Neural cell (in vitro differentiated cells): ENCODE results near the gene PRF1. TPM values are rescaled to one million over a fixed set of nuclear protein-coding genes. Genes with fewer than 3 reads are reported as not detected.

Experiments
- H2AFZ ChIP-seq: fragments of 200-600, 300-800 bp; sonication (generic), shearing (Covaris generic); 2 replicates; pipeline ENCODE4 v1.6.0; 2014; ENCODE audit warnings: low read depth, mild to moderate bottlenecking, antibody characterized with exemption, low read length, moderate library complexity
- H3F3A ChIP-seq: fragments of 200-600 bp; shearing (Covaris generic); 2 replicates; pipeline ENCODE4 v1.6.1; 2016; ENCODE audit warnings: mild to moderate bottlenecking, moderate library complexity, mixed read lengths, antibody characterized with exemption, low read length; ENCODE audit not compliant: insufficient read depth, poor library complexity, severe bottlenecking
- H3K27ac ChIP-seq: fragments of 200-600, 300-800 bp; sonication (generic), shearing (Covaris generic); 2 replicates; pipeline ENCODE4 v1.5.1; 2014; ENCODE audit warnings: mild to moderate bottlenecking, low read length, moderate library complexity
- H3K27me3 ChIP-seq: fragments of 300-800, 200-600 bp; sonication (generic), shearing (Covaris generic); 2 replicates; pipeline ENCODE4 v1.6.0; 2014; ENCODE audit warnings: mild to moderate bottlenecking, low read depth, low read length, moderate library complexity; ENCODE audit not compliant: insufficient read depth
- H3K36me3 ChIP-seq: fragments of 300-800, 200-600 bp; sonication (generic), shearing (Covaris generic); 2 replicates; pipeline ENCODE4 v1.5.1; 2014; ENCODE audit warnings: mild to moderate bottlenecking, antibody characterized with exemption, low read length, moderate library complexity; ENCODE audit not compliant: insufficient read depth
- H3K4me2 ChIP-seq: fragments of 300-800, 200-600 bp; sonication (generic), shearing (Covaris generic); 2 replicates; pipeline ENCODE4 v1.6.0; 2014; ENCODE audit warnings: mild to moderate bottlenecking, low read length
- H3K4me3 ChIP-seq: fragments of 300-800, 200-600 bp; sonication (generic), shearing (Covaris generic); 2 replicates; pipeline ENCODE4 v1.5.1; 2014; ENCODE audit warnings: mild to moderate bottlenecking, low read length, moderate library complexity
- H3K79me2 ChIP-seq: fragments of 200-600 bp; shearing (Covaris generic); replicated peaks from 2 replicates; pipeline ENCODE4 v1.6.0; 2014; ENCODE audit warnings: mild to moderate bottlenecking, low read length, moderate library complexity; ENCODE audit not compliant: insufficient read depth
- H3K9ac ChIP-seq: fragments of 300-800, 200-600 bp; sonication (generic), shearing (Covaris generic); 2 replicates; pipeline ENCODE4 v1.6.1; 2016; ENCODE audit warnings: mild to moderate bottlenecking, low read length, mixed read lengths
- H3K9me2 ChIP-seq: fragments of 200-600 bp; shearing (Covaris generic); 2 replicates; pipeline ENCODE4 v1.6.1; 2016; ENCODE audit warnings: mild to moderate bottlenecking, low read length, mixed read lengths; ENCODE audit not compliant: insufficient read depth
- H3K9me3 ChIP-seq: fragments of 200-600, 300-800 bp; sonication (generic), shearing (Covaris generic); 2 replicates; pipeline ENCODE4 v1.6.1; 2016; ENCODE audit warnings: mild to moderate bottlenecking, mixed run types, low read length, moderate library complexity, mixed read lengths
- H4K20me1 ChIP-seq: fragments of 200-600 bp; shearing (Covaris generic); 2 replicates; pipeline ENCODE4 v1.6.1; 2016; ENCODE audit warnings: mild to moderate bottlenecking, mixed run types; ENCODE audit not compliant: insufficient read depth
- CTCF ChIP-seq: fragments of 450-650 bp; IDR thresholded peaks from 2 replicates; pipeline ENCODE4 v1.5.1; 2014; ENCODE audit warnings: antibody characterized with exemption, mild to moderate bottlenecking, moderate library complexity; ENCODE audit not compliant: poor library complexity, severe bottlenecking
- EP300 ChIP-seq: fragments of 450-650 bp; conservative IDR thresholded peaks from 2 replicates; pipeline ENCODE4 v1.6.1; 2014; ENCODE audit warnings: antibody characterized with exemption, mild to moderate bottlenecking, moderate library complexity; ENCODE audit not compliant: poor library complexity, severe bottlenecking
- EZH2 ChIP-seq: fragments of 200-600, 300-800 bp; shearing (Covaris generic), sonication (generic); IDR thresholded peaks from 2 replicates; pipeline ENCODE4 v1.6.1; 2014; ENCODE audit warnings: antibody characterized with exemption, low read length, borderline replicate concordance, mild to moderate bottlenecking; ENCODE audit not compliant: insufficient read depth, poor library complexity, severe bottlenecking
- MXI1 ChIP-seq: fragments of 450-650 bp; conservative IDR thresholded peaks from 2 replicates; pipeline ENCODE4 v1.6.1; 2014; ENCODE audit warnings: antibody characterized with exemption, mild to moderate bottlenecking; ENCODE audit not compliant: poor library complexity, severe bottlenecking
- POLR2AphosphoS5 ChIP-seq: IDR thresholded peaks from 2 replicates; pipeline ENCODE4 v1.6.1; 2012
- RAD21 ChIP-seq: fragments of 450-650 bp; conservative IDR thresholded peaks from 2 replicates; pipeline ENCODE4 v1.6.1; 2014; ENCODE audit warnings: antibody characterized with exemption, mild to moderate bottlenecking, moderate library complexity
- REST ChIP-seq: IDR thresholded peaks from 2 replicates; pipeline ENCODE4 v1.6.1; 2012; ENCODE audit warnings: borderline replicate concordance
- SMC3 ChIP-seq: fragments of 450-650 bp; conservative IDR thresholded peaks from 2 replicates; pipeline ENCODE4 v1.6.1; 2014; ENCODE audit warnings: antibody characterized with exemption, mild to moderate bottlenecking, moderate library complexity; ENCODE audit not compliant: poor library complexity
- TAF1 ChIP-seq: IDR thresholded peaks from 2 replicates; pipeline ENCODE4 v1.6.1; 2012; ENCODE audit warnings: low read depth
- polyA plus RNA-seq: library from polyadenylated mRNA; depleted of rRNA; stranded (reverse); fragments of >200 nt; gene quantifications from 2 replicates; pipeline ENCODE4 v1.2.3, GENCODE V29; 2014

PRF1 gene
- polyA plus RNA-seq, 1 donor from 2014 or later = not detected

- no peak overlapping the region for H3K9ac ChIP-seq
- H3F3A ChIP-seq = no peaks in the 10 kb centered on the region
- no peaks in the 10 kb centered on the region for H3K79me2 ChIP-seq
- H3K4me3 ChIP-seq = no peak overlapping the region
- H3K9me3 ChIP-seq = no peaks in the 10 kb centered on the region
- TF ChIP-seq MXI1 (no peak), SMC3 (no peak), CTCF (no peak), RAD21 (no peak), POLR2AphosphoS5 (no peak), EZH2 (no peak), REST (no peak), EP300 (no peak), TAF1 (no peak)
- H3K27ac ChIP-seq = no peak overlapping the region
- no peaks in the 10 kb centered on the region for H3K9me2 ChIP-seq
- no peaks in the 10 kb centered on the region for H4K20me1 ChIP-seq
- H3K27me3 ChIP-seq = no peaks in the 10 kb centered on the region
- H3K4me2 ChIP-seq = no peak overlapping the region
- H3K36me3 ChIP-seq = no peaks in the 10 kb centered on the region
- no peak overlapping the region for H2AFZ ChIP-seq
Observed at GRCh38 chr10:70568113-70568512, 34.4 kb downstream of the PRF1 start.

GRCh38 chr10:70567603-70568002 lies 34.9 kb downstream of the PRF1 start:
- TF ChIP-seq MXI1 = no peak
- TF ChIP-seq TAF1 = no peak
- TF ChIP-seq SMC3 = no peak
- TF ChIP-seq CTCF = no peak
- TF ChIP-seq RAD21 = no peak
- TF ChIP-seq EP300 = no peak
- TF ChIP-seq EZH2 = no peak
- no peak for TF ChIP-seq REST
- TF ChIP-seq POLR2AphosphoS5 = no peak
- Histone ChIP-seq H3K27me3 (no peaks in the 10 kb centered on the region), H4K20me1 (no peaks in the 10 kb centered on the region), H3K79me2 (no peaks in the 10 kb centered on the region), H3K4me3 (no peak overlapping the region), H3K9me2 (no peaks in the 10 kb centered on the region), H3F3A (no peaks in the 10 kb centered on the region), H3K36me3 (no peaks in the 10 kb centered on the region), H2AFZ (no peak overlapping the region), H3K27ac (no peak overlapping the region), H3K9ac (no peak overlapping the region), H3K9me3 (no peaks in the 10 kb centered on the region), H3K4me2 (no peak overlapping the region)
